K562 (cell line): ENCODE results near the gene POP7. TPM values are rescaled to one million over a fixed set of nuclear protein-coding genes. Genes with fewer than 3 reads are reported as not detected.
A peak's percentile ranks its signal among the peaks of the same experiment; 100 is the strongest.

Experiments used
- ATAC-seq: fragments of 200-7000 bp; cut with Tn5 transposase; 3 replicates; pipeline ENCODE4 v1.9.1; 2020; ENCODE audit warnings: moderate library complexity
- BruUV-seq: library from RNA; stranded (reverse); fragments of 400-500 nt; replicated peaks from 2 replicates; lab custom pipeline; 2021; lab: Mats Ljungman, UMichigan
- CTCF ChIA-PET: fragments of 300-600 bp; formaldehyde crosslinking; extraction: SDS; loops from one replicate; lab custom pipeline; 2021; ENCODE audit warnings: low intra/inter-chr PET ratio; lab: Yijun Ruan, JAX
- POLR2A ChIA-PET: fragments of 300-600, 350-650 bp; sonication (Branson Sonifier 250); formaldehyde crosslinking; extraction: SDS; loops from one replicate; lab custom pipeline; 2021; ENCODE audit warnings: antibody characterized with exemption, inconsistent platforms; lab: Yijun Ruan, JAX
- DNase-seq, 4 experiments: peaks; one replicate each; pipeline versions ENCODE4 v3.0.0 to v3.0.0-alpha.2; 2011 to 2018; ENCODE audit warnings: low spot score in 3 of 4, mixed read lengths in 3 of 4; ENCODE audit errors: extremely low read depth in 1 of 4
- FAIRE-seq: peaks from 2 replicates; lab custom pipeline; 2011; peaks lifted over from hg19 to GRCh38; lab: Jason Lieb, UNC
- H2AFZ ChIP-seq: 2 replicates; pipeline ENCODE4 v1.6.0; 2011; ENCODE audit warnings: low read depth, low read length, control low read depth, inconsistent platforms
- H3K27ac ChIP-seq: fragments of 200-600 bp; 3 replicates; pipeline ENCODE4 v1.8.0; 2011; ENCODE audit warnings: low read depth, mild to moderate bottlenecking, control low read depth, inconsistent platforms, low read length, moderate library complexity, mixed read lengths; ENCODE audit errors: extremely low read depth
- H3K27me3 ChIP-seq, 2 experiments: fragments of 300-600 bp in 1 of 2; 2 replicates in 1 of 2; 3 replicates in 1 of 2; pipeline versions ENCODE4 v1.6.0 to v1.8.0; 2011; ENCODE audit warnings: inconsistent platforms in 2 of 2, low read length in 2 of 2, mild to moderate bottlenecking in 1 of 2, mixed read lengths in 1 of 2, moderate library complexity in 1 of 2; ENCODE audit not compliant: control insufficient read depth in 2 of 2, insufficient read depth in 2 of 2
- H3K36me3 ChIP-seq: fragments of 300-600 bp; 3 replicates; pipeline ENCODE4 v1.8.0; 2011; ENCODE audit warnings: mild to moderate bottlenecking, low read length, inconsistent platforms; ENCODE audit not compliant: control insufficient read depth, insufficient read depth
- H3K4me1 ChIP-seq, 2 experiments: fragments of 200-600 bp in 1 of 2; replicated peaks in 1 of 2; 2 replicates in 1 of 2; 3 replicates in 1 of 2; pipeline versions ENCODE4 v1.5.1 to v1.8.0; 2011; ENCODE audit warnings: inconsistent platforms in 2 of 2, low read length in 2 of 2, mild to moderate bottlenecking in 1 of 2, mixed read lengths in 1 of 2, moderate library complexity in 1 of 2; ENCODE audit not compliant: control insufficient read depth in 2 of 2, insufficient read depth in 2 of 2
- H3K4me2 ChIP-seq: 2 replicates; pipeline ENCODE4 v1.6.1; 2011; ENCODE audit warnings: low read length, control low read depth, inconsistent platforms, mixed read lengths; ENCODE audit not compliant: insufficient read depth
- H3K4me3 ChIP-seq: fragments of 200-600 bp; sonication (generic), shearing (Covaris generic); 2 replicates; pipeline ENCODE4 v1.5.1; 2016; ENCODE audit warnings: control low read depth, inconsistent platforms
- H3K79me2 ChIP-seq: fragments of 200-600 bp; 3 replicates; pipeline ENCODE4 v1.8.0; 2011; ENCODE audit warnings: low read length, inconsistent platforms; ENCODE audit not compliant: control insufficient read depth, insufficient read depth
- H3K9ac ChIP-seq, 2 experiments: 2 replicates each; pipeline versions ENCODE4 v1.6.0 to v1.6.1; 2011; ENCODE audit warnings: low read depth in 2 of 2, low read length in 2 of 2, control low read depth in 1 of 2, inconsistent platforms in 1 of 2, mild to moderate bottlenecking in 1 of 2, mixed read lengths in 1 of 2; ENCODE audit not compliant: insufficient read depth in 1 of 2
- H3K9me1 ChIP-seq: one replicate; pipeline ENCODE4 v1.6.0; 2011; ENCODE audit warnings: inconsistent platforms, mild to moderate bottlenecking, low read length, moderate library complexity; ENCODE audit not compliant: control insufficient read depth, insufficient read depth
- H3K9me3 ChIP-seq: replicated peaks from 2 replicates; pipeline ENCODE4 v1.5.1; 2011; ENCODE audit warnings: low read depth, low read length, inconsistent platforms; ENCODE audit not compliant: control insufficient read depth, insufficient read depth
- H4K20me1 ChIP-seq: replicated peaks from 2 replicates; pipeline ENCODE4 v1.6.1; 2011; ENCODE audit warnings: low read length, inconsistent platforms, mixed read lengths; ENCODE audit not compliant: control insufficient read depth, insufficient read depth
- ATF7 ChIP-seq: fragments of 450-650 bp; IDR thresholded peaks from 2 replicates; pipeline ENCODE4 v1.7.1; 2014; ENCODE audit warnings: mild to moderate bottlenecking, moderate library complexity
- CBX5 ChIP-seq: IDR thresholded peaks from 2 replicates; pipeline ENCODE4 v1.6.1; 2014; ENCODE audit warnings: low read depth, borderline replicate concordance
- DACH1 ChIP-seq: fragments of 450-650 bp; IDR thresholded peaks from 2 replicates; pipeline ENCODE4 v1.6.1; 2018; ENCODE audit not compliant: partially characterized antibody
- FOXK2 ChIP-seq, 2 experiments: fragments of 450-650 bp; IDR thresholded peaks in 1 of 2; conservative IDR thresholded peaks in 1 of 2; 2 replicates each; pipeline ENCODE4 v1.6.1; 2016; ENCODE audit warnings: low read depth in 2 of 2, mild to moderate bottlenecking in 1 of 2
- GABPB1 ChIP-seq: sonication (generic); formaldehyde crosslinking; IDR thresholded peaks from 2 replicates; pipeline ENCODE4 v1.8.0; 2022; ENCODE audit warnings: mild to moderate bottlenecking, missing genetic modification reagents
- HDAC1 ChIP-seq, 2 experiments: fragments of 450-650 bp; IDR thresholded peaks; 2 replicates each; pipeline ENCODE4 v1.6.1; 2016 to 2017; ENCODE audit warnings: inconsistent platforms in 1 of 2, mild to moderate bottlenecking in 1 of 2, moderate library complexity in 1 of 2
- HDAC8 ChIP-seq: fragments of 450-650 bp; IDR thresholded peaks from 2 replicates; pipeline ENCODE4 v1.6.1; 2016; ENCODE audit warnings: mild to moderate bottlenecking, missing genetic modification characterization, moderate library complexity, missing compliant biosample characterization
- HIVEP1 ChIP-seq: fragments of 250-450 bp; sonication (Bioruptor Pico); IDR thresholded peaks from 2 replicates; pipeline ENCODE4 v1.4.0; 2020; ENCODE audit warnings: mild to moderate bottlenecking
- KLF10 ChIP-seq: fragments of 250-450 bp; sonication (Bioruptor Pico); IDR thresholded peaks from 2 replicates; pipeline ENCODE4 v1.6.1; 2021; ENCODE audit warnings: matching md5 sums
- LEF1 ChIP-seq: fragments of 450-650 bp; IDR thresholded peaks from 2 replicates; pipeline ENCODE4 v1.6.1; 2016; ENCODE audit warnings: mild to moderate bottlenecking
- MAZ ChIP-seq, 2 experiments: fragments of 450-650 bp in 1 of 2; sonication (generic) in 1 of 2; formaldehyde crosslinking; IDR thresholded peaks in 1 of 2; conservative IDR thresholded peaks in 1 of 2; 2 replicates each; pipeline versions ENCODE4 v1.4.0 to v1.5.0; 2020; ENCODE audit warnings: mild to moderate bottlenecking in 1 of 2, missing genetic modification reagents in 1 of 2
- MTA3 ChIP-seq: fragments of 450-650 bp; formaldehyde crosslinking; IDR thresholded peaks from 2 replicates; pipeline ENCODE4 v1.6.1; 2017; ENCODE audit warnings: mild to moderate bottlenecking, borderline replicate concordance
- MYBL2 ChIP-seq, 2 experiments: fragments of 450-650 bp in 1 of 2; sonication (generic) in 1 of 2; formaldehyde crosslinking in 1 of 2; IDR thresholded peaks; 2 replicates each; pipeline versions ENCODE4 v1.6.1 to v1.8.1; 2017 to 2022; ENCODE audit warnings: borderline replicate concordance in 1 of 2, inconsistent platforms in 1 of 2, low read depth in 1 of 2, mild to moderate bottlenecking in 1 of 2, missing genetic modification reagents in 1 of 2, moderate library complexity in 1 of 2
- SMC3 ChIP-seq: conservative IDR thresholded peaks from 2 replicates; pipeline ENCODE4 v1.6.1; 2011; ENCODE audit warnings: low read depth, low read length, improper control_type of control experiment; ENCODE audit not compliant: insufficient read depth
- SOX6 ChIP-seq: fragments of 450-650 bp; IDR thresholded peaks from 2 replicates; pipeline ENCODE4 v1.6.1; 2014; ENCODE audit warnings: mild to moderate bottlenecking
- TGIF2 ChIP-seq: sonication (generic); formaldehyde crosslinking; IDR thresholded peaks from 2 replicates; pipeline ENCODE4 v1.8.1; 2022; ENCODE audit warnings: mild to moderate bottlenecking, missing genetic modification reagents, moderate library complexity
- ZBTB49 ChIP-seq: sonication (generic); formaldehyde crosslinking; IDR thresholded peaks from 2 replicates; pipeline ENCODE4 v1.8.0; 2022; ENCODE audit warnings: missing genetic modification reagents, mild to moderate bottlenecking, borderline replicate concordance
- ZEB2 ChIP-seq: fragments of 450-650 bp; IDR thresholded peaks from 2 replicates; pipeline ENCODE4 v1.6.1; 2016
- ZNF124 ChIP-seq: sonication (generic); formaldehyde crosslinking; IDR thresholded peaks from 2 replicates; pipeline ENCODE4 v1.8.1; 2022; ENCODE audit warnings: missing genetic modification reagents
- WGBS: fragments of 100-300 bp; shearing (Covaris generic); methylation state at CpG from one replicate; pipeline ENCODE4 v1.1.6; 2016; ENCODE audit warnings: low coverage, mixed read lengths; ENCODE audit not compliant: insufficient coverage; ENCODE audit errors: missing lambda C conversion rate; 5-methylcytosine and 5-hydroxymethylcytosine counted together
- in situ Hi-C: fragments of 300-500 bp; cut with MboI; formaldehyde crosslinking; loops from 4 replicates; pipeline ENCODE4 v1.15.0; 2018; ENCODE audit warnings: inconsistent platforms, mixed read lengths
- intact Hi-C: fragments of 100-400 bp; cut with micrococcal nuclease; formaldehyde crosslinking; loops from 2 replicates; pipeline ENCODE4 v1.14.2; 2022
- polyA plus RNA-seq, 8 experiments: library from polyadenylated mRNA; depleted of rRNA in 4 of 8; stranded (reverse) in 5 of 8; unstranded in 3 of 8; fragments of >200 nt; fragmentation: Nextera tagmentation in 2 of 8; fragmentation: Illumina TruSeq in 1 of 8; extraction: Ambion mirVana in 2 of 8; extraction: Trizol in 1 of 8; gene quantifications; 2 replicates each; pipeline versions ENCODE4 v1.2.1 to v1.2.3, GENCODE V29; 2011 to 2014; ENCODE audit warnings: inconsistent platforms in 1 of 8, missing spikeins in 1 of 8
- total RNA-seq, 7 experiments: library from RNA; depleted of rRNA in 6 of 7; stranded (reverse); fragments of >200 nt in 6 of 7; fragmentation: Illumina TruSeq in 2 of 7; extraction: Trizol in 2 of 7; gene quantifications; 2 replicates each; pipeline versions ENCODE4 v1.2.1 to v1.2.3, GENCODE V29; 2011 to 2021; ENCODE audit warnings: low replicate concordance in 1 of 7

Gene POP7
- total and polyA plus RNA-seq, 9 of the 15 experiments (the other 6 are each of a cell fraction or from before 2014, with no cell fraction given): 11.5 to 163 (median 68.9) TPM

GRCh38 chr7:100705320-100705752 is 585 bp upstream of the POP7 start:
- H3K79me2 ChIP-seq: peaks cover 25% of the 10 kb centered on the region
- H3K4me1 ChIP-seq: peaks cover 6 to 27% of the 10 kb centered on the region in 2 experiments; a peak in 4 of 5 replicates
- peak overlapping the region; percentile 96 for H2AFZ ChIP-seq
- in situ Hi-C loops (loop anchor here (5.0 kb wide), 1 partner anchor 147 kb away; the partner anchor contains the start of gene SLC12A9), intact Hi-C loops (loop anchor here (1.0 to 5.0 kb wide), 3 partner anchors 20 to 147 kb away; partner anchors contain the start of gene SLC12A9)
- H3K9me1 ChIP-seq: no peaks in the 10 kb centered on the region
- H4K20me1 ChIP-seq: 0 out of 2 replicates have a peak, but pooled peaks cover 4% of the 10 kb centered on the region
- FAIRE-seq (peak; percentile 69), DNase-seq (peak; percentile 89 to 91 (median 90)), ATAC-seq (peak; percentile 81)
- TSS peak; percentile 96 for BruUV-seq
- H3K27me3 ChIP-seq: peaks cover 5 to 7% of the 10 kb centered on the region in 2 experiments; a peak in 2 of 5 replicates
- H3K4me2 ChIP-seq: peak overlapping the region; percentile 98
- peaks cover 22% of the 10 kb centered on the region for H3K36me3 ChIP-seq
- H3K9ac ChIP-seq: peak overlapping the region; percentile 83 to 96
- CTCF ChIA-PET: interaction anchor here (0.6 to 2.4 kb wide), 6 partner anchors 11 to 354 kb away, joined by 3 to 22 read pairs (median 6); partner anchors contain the start of genes GIGYF1 and SLC12A9
- POLR2A ChIA-PET: interaction anchor here (0.5 to 2.8 kb wide), 28 partner anchors 8 to 1187 kb away, joined by 3 to 11 read pairs (median 4); partner anchors contain the start of genes GNB2, MOSPD3, SLC12A9 and ZCWPW1
- peak overlapping the region; percentile 66 for H3K4me3 ChIP-seq
- under 1% methylated on average over 25 of the region's 25 CpGs for WGBS
- H3K9me3 ChIP-seq: no peaks in the 10 kb centered on the region
- peak overlapping the region; percentile 83 for H3K27ac ChIP-seq
- TF ChIP-seq HDAC1 (IDR thresholded peaks at IDR 0.05) (peak in 1 of 2 experiments; percentile 90; a peak in 2 of 4 replicates), ZEB2 (peak; percentile 48; the same call in 1 of the 2 replicates), HIVEP1 (no peak; the same call in 1 of the 2 replicates), KLF10 (CRISPR knock-in tag) (no peak), SOX6 (peak; percentile 34; the same call in 1 of the 2 replicates), MTA3 (no peak; the same call in none of the 2 replicates), ZNF124 (CRISPR knock-in tag) (no peak), HDAC8 (peak; percentile 54; the same call in 1 of the 2 replicates), ZBTB49 (CRISPR knock-in tag) (no peak), MYBL2 (IDR thresholded peaks at IDR 0.05; ENCODE audit: low read depth) (no peak), MYBL2 (CRISPR knock-in tag; IDR thresholded peaks at IDR 0.05; ENCODE audit: borderline replicate concordance) (no peak), GABPB1 (0 out of 2 replicates have a peak, but pooled peaks have one; percentile 35), FOXK2 (conservative IDR thresholded peaks at IDR 0.05 in 1 of 2, IDR thresholded peaks at IDR 0.05 in 1 of 2; ENCODE audit: low read depth in 2 of 2) (peak; percentile 22 to 78; a peak in 3 of 4 replicates), MAZ (CRISPR knock-in tag; conservative IDR thresholded peaks at IDR 0.05 in 1 of 2, IDR thresholded peaks at IDR 0.05 in 1 of 2) (peak; percentile 64 to 84), SMC3 (peak; percentile 79), TGIF2 (CRISPR knock-in tag) (no peak), DACH1 (no peak), LEF1 (no peak; the same call in 1 of the 2 replicates), CBX5 (peak; percentile 67; the same call in 1 of the 2 replicates), ATF7 (no peak)
